CD8-positive, alpha-beta memory T cell (primary cell): ENCODE data around the gene HSFX2. TPM values are rescaled to one million over a fixed set of nuclear protein-coding genes. Genes with fewer than 3 reads are reported as not detected.
"Not testable (repeated sequence)": the region's sequence is repeated elsewhere in the genome, so short reads cannot be mapped to it uniquely, and the experiment has no call there.

Source experiments
- CTCF ChIA-PET: fragments of 350-600 bp; sonication (Branson Sonifier 250); formaldehyde crosslinking; loops from one replicate; lab custom pipeline; 2021; ENCODE audit warnings: antibody characterized with exemption; lab: Charles Lee
- POLR2A ChIA-PET: fragments of 350-600 bp; sonication (Branson Sonifier 250); formaldehyde crosslinking; loops from one replicate; lab custom pipeline; 2021; ENCODE audit warnings: antibody characterized with exemption; lab: Charles Lee
- DNase-seq, 5 donors: peaks; one replicate each; pipeline versions ENCODE4 v3.0.0 to v3.0.0-alpha.2; 2020 to 2022; ENCODE audit warnings: mixed read lengths in 1 of 5
- H3K27ac ChIP-seq: one replicate; pipeline ENCODE4 v1.7.0; 2013; ENCODE audit warnings: low read depth, mild to moderate bottlenecking, low read length, moderate library complexity
- H3K27me3 ChIP-seq: 2 replicates; pipeline ENCODE4 v1.7.0; 2013; ENCODE audit warnings: low read length, mild to moderate bottlenecking; ENCODE audit not compliant: insufficient read depth, poor library complexity, severe bottlenecking
- H3K36me3 ChIP-seq: 2 replicates; pipeline ENCODE4 v1.7.0; 2013; ENCODE audit warnings: mild to moderate bottlenecking, low read length, moderate library complexity; ENCODE audit not compliant: insufficient read depth
- H3K4me1 ChIP-seq: 2 replicates; pipeline ENCODE4 v1.7.0; 2013; ENCODE audit warnings: mild to moderate bottlenecking, low read length, moderate library complexity; ENCODE audit not compliant: insufficient read depth
- H3K4me3 ChIP-seq: 2 replicates; pipeline ENCODE4 v1.7.0; 2013; ENCODE audit warnings: mild to moderate bottlenecking, low read length
- H3K9me3 ChIP-seq: 2 replicates; pipeline ENCODE4 v1.7.0; 2013; ENCODE audit warnings: mild to moderate bottlenecking, low read length
- H3K27ac Mint-ChIP-seq, 8 donors: one replicate each; pipeline ENCODE4 v1.8.0; 2020 to 2021; ENCODE audit warnings: mixed read lengths in 8 of 8, mild to moderate bottlenecking in 6 of 8, inconsistent platforms in 3 of 8, moderate library complexity in 3 of 8
- H3K27me3 Mint-ChIP-seq, 2 donors: one replicate each; pipeline ENCODE4 v1.8.0; 2020 to 2021; ENCODE audit warnings: mixed read lengths in 2 of 2, mild to moderate bottlenecking in 1 of 2, moderate library complexity in 1 of 2
- H3K36me3 Mint-ChIP-seq, 3 donors: one replicate each; pipeline ENCODE4 v1.8.0; 2020 to 2021; ENCODE audit warnings: mixed read lengths in 3 of 3, inconsistent platforms in 1 of 3, mild to moderate bottlenecking in 1 of 3
- H3K4me1 Mint-ChIP-seq, 3 donors: one replicate each; pipeline ENCODE4 v1.8.0; 2020 to 2021; ENCODE audit warnings: mixed read lengths in 3 of 3, inconsistent platforms in 1 of 3, mild to moderate bottlenecking in 1 of 3
- H3K4me3 Mint-ChIP-seq, 7 donors: one replicate each; pipeline ENCODE4 v1.8.0; 2020 to 2021; ENCODE audit warnings: mixed read lengths in 7 of 7, mild to moderate bottlenecking in 6 of 7, moderate library complexity in 4 of 7, inconsistent platforms in 2 of 7
- H3K9me3 Mint-ChIP-seq, 5 donors: one replicate each; pipeline ENCODE4 v1.8.0; 2020 to 2022; ENCODE audit warnings: mixed read lengths in 5 of 5, mild to moderate bottlenecking in 3 of 5, moderate library complexity in 2 of 5, inconsistent platforms in 1 of 5
- polyA plus RNA-seq: library from polyadenylated mRNA; unstranded; fragments of 300-500 nt; fragmentation: Illumina TruSeq; gene quantifications from one replicate; pipeline ENCODE4 v1.2.3, GENCODE V29; 2021
- total RNA-seq, 2 experiments: library from RNA; stranded (reverse); gene quantifications; one replicate each; pipeline ENCODE4 v1.2.3, GENCODE V29; 2021

The HSFX2 gene
- total RNA-seq = under 1 TPM; 0.29 to 0.57 TPM
- polyA plus RNA-seq = not detected

GRCh38 chrX:149595214-149595613 lies at the start of gene HSFX2:
TSS of gene HSFX2 (minus strand) at chrX:149595314. CDS start at chrX:149594700, 614 bp downstream.
- H3K27ac ChIP-seq, H3K9me3 ChIP-seq, H3K36me3 ChIP-seq, H3K27me3 Mint-ChIP-seq, POLR2A ChIA-PET, H3K4me1 ChIP-seq, CTCF ChIA-PET, H3K4me1 Mint-ChIP-seq, H3K9me3 Mint-ChIP-seq, H3K4me3 ChIP-seq, DNase-seq, H3K27ac Mint-ChIP-seq, H3K4me3 Mint-ChIP-seq, H3K36me3 Mint-ChIP-seq, H3K27me3 ChIP-seq: not testable (repeated sequence)

GRCh38 chrX:149643496-149643895 lies 48.4 kb upstream of the HSFX2 start:
- Histone ChIP-seq H3K4me1 (no peaks in the 10 kb centered on the region), H3K27ac (no peak overlapping the region), H3K9me3 (no peaks in the 10 kb centered on the region), H3K4me3 (no peak overlapping the region), H3K36me3 (no peaks in the 10 kb centered on the region), H3K27me3 (no peaks in the 10 kb centered on the region)
- Mint-ChIP-seq H3K27ac (no peak overlapping the region), H3K4me3 (no peak overlapping the region), H3K27me3 (peaks cover 16 to 19% of the 10 kb centered on the region in 2 donors), H3K9me3 (no peaks in the 10 kb centered on the region), H3K4me1 (no peaks in the 10 kb centered on the region), H3K36me3 (no peaks in the 10 kb centered on the region)
- no peak for DNase-seq
- ChIA-PET POLR2A (no interaction called here), CTCF (no interaction called here)

GRCh38 chrX:149641835-149642234 lies 46.7 kb upstream of the HSFX2 start:
- Histone ChIP-seq H3K4me1 (no peaks in the 10 kb centered on the region), H3K4me3 (no peak overlapping the region), H3K27ac (no peak overlapping the region), H3K27me3 (no peaks in the 10 kb centered on the region), H3K9me3 (no peaks in the 10 kb centered on the region), H3K36me3 (no peaks in the 10 kb centered on the region)
- no peaks in the 10 kb centered on the region for H3K36me3 Mint-ChIP-seq
- no peaks in the 10 kb centered on the region for H3K9me3 Mint-ChIP-seq
- ChIA-PET POLR2A (no interaction called here), CTCF (no interaction called here)
- H3K4me1 Mint-ChIP-seq = no peaks in the 10 kb centered on the region
- DNase-seq = no peak
- no peak overlapping the region for H3K27ac Mint-ChIP-seq
- peaks cover 16 to 19% of the 10 kb centered on the region in 2 donors for H3K27me3 Mint-ChIP-seq
- H3K4me3 Mint-ChIP-seq = peak overlapping the region in 1 of 7 donors; percentile 13

- H3K36me3 Mint-ChIP-seq = no peaks in the 10 kb centered on the region
- no peak overlapping the region for H3K27ac ChIP-seq
- peaks cover 14 to 19% of the 10 kb centered on the region in 2 donors for H3K27me3 Mint-ChIP-seq
- CTCF ChIA-PET = no interaction called here
- no peaks in the 10 kb centered on the region for H3K9me3 ChIP-seq
- H3K4me1 Mint-ChIP-seq = no peaks in the 10 kb centered on the region
- no peaks in the 10 kb centered on the region for H3K27me3 ChIP-seq
- POLR2A ChIA-PET = no interaction called here
- no peaks in the 10 kb centered on the region for H3K9me3 Mint-ChIP-seq
- H3K27ac Mint-ChIP-seq = no peak overlapping the region
- no peak overlapping the region for H3K4me3 Mint-ChIP-seq
- no peak for DNase-seq
- H3K36me3 ChIP-seq = no peaks in the 10 kb centered on the region
- no peaks in the 10 kb centered on the region for H3K4me1 ChIP-seq
- H3K4me3 ChIP-seq = no peak overlapping the region
Measured at GRCh38 chrX:149641432-149641831, 46.3 kb upstream of the HSFX2 start.

GRCh38 chrX:149639568-149639967 lies 44.5 kb upstream of the HSFX2 start:
- Mint-ChIP-seq H3K9me3 (no peaks in the 10 kb centered on the region), H3K4me1 (no peaks in the 10 kb centered on the region), H3K4me3 (no peak overlapping the region), H3K36me3 (no peaks in the 10 kb centered on the region), H3K27me3 (peaks cover 7 to 13% of the 10 kb centered on the region in 2 donors), H3K27ac (no peak overlapping the region)
- CTCF ChIA-PET = no interaction called here
- no peaks in the 10 kb centered on the region for H3K9me3 ChIP-seq
- POLR2A ChIA-PET = no interaction called here
- no peaks in the 10 kb centered on the region for H3K4me1 ChIP-seq
- no peak for DNase-seq
- no peak overlapping the region for H3K27ac ChIP-seq
- H3K4me3 ChIP-seq = no peak overlapping the region
- no peaks in the 10 kb centered on the region for H3K27me3 ChIP-seq
- H3K36me3 ChIP-seq = no peaks in the 10 kb centered on the region

GRCh38 chrX:149638860-149639259 lies 43.7 kb upstream of the HSFX2 start:
- POLR2A ChIA-PET = no interaction called here
- peaks cover 7 to 13% of the 10 kb centered on the region in 2 donors for H3K27me3 Mint-ChIP-seq
- no peaks in the 10 kb centered on the region for H3K9me3 Mint-ChIP-seq

GRCh38 chrX:149633511-149633910 lies 38.4 kb upstream of the HSFX2 start:
- Mint-ChIP-seq H3K36me3 (peaks cover 0 to 3% (median 0%) of the 10 kb centered on the region in 3 donors), H3K9me3 (no peaks in the 10 kb centered on the region), H3K27me3 (peaks cover 3 to 4% of the 10 kb centered on the region in 2 donors), H3K4me1 (peaks cover 23 to 31% (median 30%) of the 10 kb centered on the region in 3 donors), H3K4me3 (peak overlapping the region in 1 of 7 donors; percentile 98), H3K27ac (no peak overlapping the region)
- ChIA-PET POLR2A (no interaction called here), CTCF (interaction anchor here (1.1 kb wide), 1 partner anchor 106 kb away, joined by 3 read pairs; no protein-coding TSS in a partner anchor)
- H3K27me3 ChIP-seq = no peaks in the 10 kb centered on the region
- H3K27ac ChIP-seq = no peak overlapping the region
- H3K4me3 ChIP-seq = no peak overlapping the region
- DNase-seq = no peak
- no peaks in the 10 kb centered on the region for H3K9me3 ChIP-seq
- H3K4me1 ChIP-seq = peaks cover 20% of the 10 kb centered on the region
- no peaks in the 10 kb centered on the region for H3K36me3 ChIP-seq

More at GRCh38 chrX:149638860-149639259, 43.7 kb upstream of the HSFX2 start:
- Mint-ChIP-seq H3K27ac (no peak overlapping the region), H3K4me1 (no peaks in the 10 kb centered on the region), H3K4me3 (no peak overlapping the region), H3K36me3 (no peaks in the 10 kb centered on the region)
- Histone ChIP-seq H3K9me3 (no peaks in the 10 kb centered on the region), H3K27ac (no peak overlapping the region), H3K36me3 (no peaks in the 10 kb centered on the region), H3K4me1 (no peaks in the 10 kb centered on the region), H3K4me3 (no peak overlapping the region), H3K27me3 (no peaks in the 10 kb centered on the region)
- DNase-seq = no peak
- CTCF ChIA-PET = no interaction called here

- no peaks in the 10 kb centered on the region for H3K27me3 ChIP-seq
- H3K27me3 Mint-ChIP-seq = peaks cover 3 to 4% of the 10 kb centered on the region in 2 donors
- peak within 1 kb of the TSS; percentile 66 for H3K4me3 ChIP-seq
- no peaks in the 10 kb centered on the region for H3K9me3 Mint-ChIP-seq
- ChIA-PET CTCF (no interaction called here), POLR2A (no interaction called here)
- DNase-seq = peak; percentile 67 to 85 (median 73)
- H3K4me3 Mint-ChIP-seq = peak within 1 kb of the TSS; percentile 90 to 98 (median 92)
- peaks cover 0 to 3% (median 0%) of the 10 kb centered on the region in 3 donors for H3K36me3 Mint-ChIP-seq
- H3K27ac Mint-ChIP-seq = peak within 1 kb of the TSS; percentile 65 to 95 (median 86)
- H3K27ac ChIP-seq = peak within 1 kb of the TSS; percentile 16
- H3K36me3 ChIP-seq = no peaks in the 10 kb centered on the region
- no peaks in the 10 kb centered on the region for H3K9me3 ChIP-seq
- H3K4me1 Mint-ChIP-seq = peaks cover 32 to 48% (median 42%) of the 10 kb centered on the region in 3 donors
- peaks cover 20% of the 10 kb centered on the region for H3K4me1 ChIP-seq
Measured at GRCh38 chrX:149631234-149632165, 36.4 kb upstream of the HSFX2 start, which contains the start of gene TMEM185A. TSS of gene TMEM185A (minus strand) at chrX:149631792. CDS start at chrX:149631580, 212 bp downstream.
